Tibial nerve (tissue), 4 donors: ENCODE measurements around the gene HAND2. TPM values are rescaled to one million over a fixed set of nuclear protein-coding genes. Genes with fewer than 3 reads are reported as not detected.

ENCODE experiments used
- DNase-seq, 2 donors: peaks; one replicate each; pipeline ENCODE4 v3.0.0-alpha.2; 2019; ENCODE audit warnings: low spot score in 2 of 2
- H3K27ac ChIP-seq, 4 donors: fragments of 200-600 bp; sonication (generic) in 3 of 4; one replicate each; pipeline ENCODE4 v1.5.1; 2017 to 2019; ENCODE audit warnings: mild to moderate bottlenecking in 1 of 4
- H3K27me3 ChIP-seq, 2 donors: fragments of 200-600 bp; sonication (generic) in 1 of 2; one replicate each; pipeline versions ENCODE4 v1.5.1 to v1.6.0; 2017 to 2019
- H3K36me3 ChIP-seq, 3 donors: fragments of 200-600 bp; sonication (generic); one replicate each; pipeline ENCODE4 v1.5.1; 2018 to 2019
- H3K4me1 ChIP-seq, 4 donors: fragments of 200-600 bp; sonication (generic) in 3 of 4; one replicate each; pipeline ENCODE4 v1.5.1; 2017 to 2019
- H3K4me3 ChIP-seq, 4 donors: fragments of 200-600 bp; sonication (generic) in 3 of 4; one replicate each; pipeline ENCODE4 v1.5.1; 2017 to 2019; ENCODE audit warnings: mild to moderate bottlenecking in 1 of 4, moderate library complexity in 1 of 4
- H3K9me3 ChIP-seq, 4 donors: fragments of 200-600 bp; sonication (generic) in 3 of 4; one replicate each; pipeline ENCODE4 v1.5.1; 2017 to 2019
- CTCF ChIP-seq, 5 experiments: fragments of 200-600 bp in 3 of 5; fragments of 450-650 bp in 2 of 5; sonication (generic) in 3 of 5; IDR thresholded peaks; one replicate each; pipeline ENCODE4 v1.5.1; 2016 to 2019; ENCODE audit warnings: antibody characterized with exemption in 5 of 5, mild to moderate bottlenecking in 3 of 5, moderate library complexity in 2 of 5
- EP300 ChIP-seq, 2 donors: sonication (generic); formaldehyde crosslinking; IDR thresholded peaks; one replicate each; pipeline ENCODE4 v1.6.1; 2017; ENCODE audit warnings: antibody characterized with exemption in 2 of 2, mild to moderate bottlenecking in 1 of 2
- POLR2A ChIP-seq, 2 donors: fragments of 450-650 bp; IDR thresholded peaks; one replicate each; pipeline ENCODE4 v1.6.1; 2017; ENCODE audit warnings: antibody characterized with exemption in 2 of 2, mild to moderate bottlenecking in 2 of 2, moderate library complexity in 2 of 2
- WGBS, 2 donors: methylation state at CpG; one replicate each; pipeline ENCODE4 v1.1.5; 2018; 5-methylcytosine and 5-hydroxymethylcytosine counted together
- total RNA-seq, 4 donors: library from RNA; depleted of rRNA; stranded (reverse); fragments of >200 nt; gene quantifications; one replicate each; pipeline ENCODE4 v1.1.0, GENCODE V29; 2016

Gene HAND2
- total RNA-seq, 4 donors from 2014 or later = 1.9 to 5.1 (median 3.6) TPM

- Histone ChIP-seq H3K36me3 (no peaks in the 10 kb centered on the region), H3K4me3 (no peak overlapping the region), H3K4me1 (no peaks in the 10 kb centered on the region), H3K9me3 (no peaks in the 10 kb centered on the region), H3K27ac (peak overlapping the region in 2 of 4 donors; percentile 10 to 13), H3K27me3 (no peaks in the 10 kb centered on the region)
- DNase-seq = no peak
- 50 to 56% methylated on average over 5 of the region's 5 CpGs for WGBS, 2 donors
- TF ChIP-seq EP300 (IDR thresholded peaks at IDR 0.05) = no peak
- no peak for TF ChIP-seq POLR2A (IDR thresholded peaks at IDR 0.05)
- TF ChIP-seq CTCF (IDR thresholded peaks at IDR 0.05) = no peak
Measured at GRCh38 chr4:173478201-173478912, 51.7 kb downstream of the HAND2 start.

GRCh38 chr4:173477016-173477415 lies 53.0 kb downstream of the HAND2 start:
- 91% methylated on average over 1 of the region's 1 CpG for WGBS, 2 donors
- TF ChIP-seq EP300 (IDR thresholded peaks at IDR 0.05) = no peak
- no peak for TF ChIP-seq POLR2A (IDR thresholded peaks at IDR 0.05)
- TF ChIP-seq CTCF (IDR thresholded peaks at IDR 0.05) = no peak
- DNase-seq = no peak
- Histone ChIP-seq H3K27ac (no peak overlapping the region), H3K4me1 (no peaks in the 10 kb centered on the region), H3K9me3 (no peaks in the 10 kb centered on the region), H3K36me3 (no peaks in the 10 kb centered on the region), H3K27me3 (no peaks in the 10 kb centered on the region), H3K4me3 (no peak overlapping the region)

Other genes starting within 250 kb of the HAND2 start
- 10 to 100 TPM; 63.3 to 83.4 (median 72.4) TPM for gene HMGB2, start 195.9 kb downstream of the HAND2 start, total RNA-seq
- gene SAP30, start 159.3 kb downstream of the HAND2 start, total RNA-seq = 10 to 100 TPM; 27.7 to 88.5 (median 49.1) TPM
- gene SCRG1, start 131.1 kb downstream of the HAND2 start, total RNA-seq = 1 to 10 TPM in 1 of 4 donors, under 1 TPM in 3; 0.21 to 2.2 (median 0.59) TPM